Measurements from ENCODE around the gene SLC35A3. TPM values are rescaled to one million over a fixed set of nuclear protein-coding genes. Genes with fewer than 3 reads are reported as not detected.

The SLC35A3 gene
- total and polyA plus RNA-seq, 9 of the 15 experiments (the other 6 are each of a cell fraction or from before 2014, with no cell fraction given): 3.5 to 21.7 (median 13.2) TPM

DNA sequence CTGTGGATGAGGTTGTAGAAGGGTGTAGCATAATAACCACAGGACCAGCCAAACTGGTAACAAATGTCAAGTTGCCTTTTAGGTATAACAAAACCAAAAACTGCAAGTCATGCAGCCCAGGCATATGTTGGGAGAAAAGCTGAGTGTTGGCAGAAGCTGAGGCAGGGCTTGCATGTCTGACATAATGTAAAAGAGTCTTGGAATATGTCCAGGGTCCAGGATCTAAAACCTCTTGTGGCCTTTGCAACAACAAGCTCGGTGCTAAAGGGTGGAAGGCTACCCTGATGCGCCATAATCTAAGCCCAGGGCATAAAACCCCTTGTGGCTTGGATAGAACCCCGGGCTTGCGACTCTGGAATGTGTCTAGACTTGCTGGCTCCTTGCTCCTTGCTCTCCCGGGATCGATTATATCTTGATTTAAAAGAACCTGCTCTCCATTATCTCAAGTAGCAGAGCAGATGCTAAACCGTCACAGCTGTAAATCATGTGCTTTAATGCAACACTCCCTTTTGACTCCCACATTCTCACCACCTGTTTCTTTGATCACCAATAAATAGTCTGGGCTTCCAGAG, 26.5 kb upstream of the SLC35A3 start:
- H2AFZ ChIP-seq (ENCODE audit: low read depth, low read length): peak overlapping the region; percentile 72
- peaks cover 0 to 20% of the 10 kb centered on the region in 2 experiments; a peak in 4 of 5 replicates for H3K4me1 ChIP-seq (replicated peaks in 1 of 2; ENCODE audit: control insufficient read depth in 2 of 2, insufficient read depth in 2 of 2, low read length in 2 of 2)
- peak; percentile 79 for ATAC-seq
- H3K4me3 ChIP-seq: no peak overlapping the region
- peak in 2 of 4 experiments; percentile 27 to 80 for DNase-seq (ENCODE audit: extremely low read depth in 1 of 4, low spot score in 3 of 4)
- no peaks in the 10 kb centered on the region for H4K20me1 ChIP-seq (replicated peaks; ENCODE audit: control insufficient read depth, insufficient read depth, low read length)
- WGBS (ENCODE audit: insufficient coverage, low coverage, missing lambda C conversion rate): 1% methylated on average over 7 of the region's 7 CpGs
- H3K9me3 ChIP-seq (replicated peaks; ENCODE audit: control insufficient read depth, insufficient read depth, low read depth, low read length): no peaks in the 10 kb centered on the region; the same call in 1 of the 2 replicates
- no peaks in the 10 kb centered on the region for H3K79me2 ChIP-seq (ENCODE audit: control insufficient read depth, insufficient read depth, low read length)
- ChIA-PET CTCF (ENCODE audit: low intra/inter-chr PET ratio) (no interaction called here), POLR2A (interaction anchor here (0.5 to 1.5 kb wide), 6 partner anchors 13 to 1074 kb away, joined by 3 to 6 read pairs (median 4); partner anchors contain the start of gene SLC35A3)
- FAIRE-seq: peak; percentile 87
- 0 out of 4 replicates have a peak overlapping the region, but pooled peaks of 1 of the 2 experiments have one; percentile 24 for H3K9ac ChIP-seq (ENCODE audit: insufficient read depth in 1 of 2, low read depth in 2 of 2, low read length in 2 of 2)
- in situ Hi-C loops (cut with MboI): no loop called here
- no TSS peak for BruUV-seq (replicated peaks)
- H3K27me3 ChIP-seq (ENCODE audit: control insufficient read depth in 2 of 2, insufficient read depth in 2 of 2, low read length in 2 of 2): no peaks in the 10 kb centered on the region
- peak overlapping the region; percentile 71 for H3K27ac ChIP-seq (ENCODE audit: extremely low read depth, low read depth, low read length)
- no peaks in the 10 kb centered on the region for H3K9me1 ChIP-seq (ENCODE audit: control insufficient read depth, insufficient read depth, low read length)
- no peaks in the 10 kb centered on the region for H3K36me3 ChIP-seq (ENCODE audit: control insufficient read depth, insufficient read depth, low read length)
- intact Hi-C loops (cut with micrococcal nuclease): no loop called here
- H3K4me2 ChIP-seq (ENCODE audit: insufficient read depth, low read length): peak overlapping the region; percentile 58
- no peak for TF ChIP-seq ZFP1 (CRISPR knock-in tag; IDR thresholded peaks at IDR 0.05)
- peak; percentile 80 for TF ChIP-seq SMARCE1 (IDR thresholded peaks at IDR 0.05)
- no peak for TF ChIP-seq KHSRP (IDR thresholded peaks at IDR 0.05)
- TF ChIP-seq ZNF239 (CRISPR knock-in tag; IDR thresholded peaks at IDR 0.05): no peak
- no peak; the same call in none of the 2 replicates for TF ChIP-seq L3MBTL2 (IDR thresholded peaks at IDR 0.05)
- no peak for TF ChIP-seq ZNF311 (CRISPR knock-in tag; IDR thresholded peaks at IDR 0.05)
- TF ChIP-seq SIRT6 (IDR thresholded peaks at IDR 0.05; ENCODE audit: low read depth, low read length): no peak
- TF ChIP-seq, protein P1, sequence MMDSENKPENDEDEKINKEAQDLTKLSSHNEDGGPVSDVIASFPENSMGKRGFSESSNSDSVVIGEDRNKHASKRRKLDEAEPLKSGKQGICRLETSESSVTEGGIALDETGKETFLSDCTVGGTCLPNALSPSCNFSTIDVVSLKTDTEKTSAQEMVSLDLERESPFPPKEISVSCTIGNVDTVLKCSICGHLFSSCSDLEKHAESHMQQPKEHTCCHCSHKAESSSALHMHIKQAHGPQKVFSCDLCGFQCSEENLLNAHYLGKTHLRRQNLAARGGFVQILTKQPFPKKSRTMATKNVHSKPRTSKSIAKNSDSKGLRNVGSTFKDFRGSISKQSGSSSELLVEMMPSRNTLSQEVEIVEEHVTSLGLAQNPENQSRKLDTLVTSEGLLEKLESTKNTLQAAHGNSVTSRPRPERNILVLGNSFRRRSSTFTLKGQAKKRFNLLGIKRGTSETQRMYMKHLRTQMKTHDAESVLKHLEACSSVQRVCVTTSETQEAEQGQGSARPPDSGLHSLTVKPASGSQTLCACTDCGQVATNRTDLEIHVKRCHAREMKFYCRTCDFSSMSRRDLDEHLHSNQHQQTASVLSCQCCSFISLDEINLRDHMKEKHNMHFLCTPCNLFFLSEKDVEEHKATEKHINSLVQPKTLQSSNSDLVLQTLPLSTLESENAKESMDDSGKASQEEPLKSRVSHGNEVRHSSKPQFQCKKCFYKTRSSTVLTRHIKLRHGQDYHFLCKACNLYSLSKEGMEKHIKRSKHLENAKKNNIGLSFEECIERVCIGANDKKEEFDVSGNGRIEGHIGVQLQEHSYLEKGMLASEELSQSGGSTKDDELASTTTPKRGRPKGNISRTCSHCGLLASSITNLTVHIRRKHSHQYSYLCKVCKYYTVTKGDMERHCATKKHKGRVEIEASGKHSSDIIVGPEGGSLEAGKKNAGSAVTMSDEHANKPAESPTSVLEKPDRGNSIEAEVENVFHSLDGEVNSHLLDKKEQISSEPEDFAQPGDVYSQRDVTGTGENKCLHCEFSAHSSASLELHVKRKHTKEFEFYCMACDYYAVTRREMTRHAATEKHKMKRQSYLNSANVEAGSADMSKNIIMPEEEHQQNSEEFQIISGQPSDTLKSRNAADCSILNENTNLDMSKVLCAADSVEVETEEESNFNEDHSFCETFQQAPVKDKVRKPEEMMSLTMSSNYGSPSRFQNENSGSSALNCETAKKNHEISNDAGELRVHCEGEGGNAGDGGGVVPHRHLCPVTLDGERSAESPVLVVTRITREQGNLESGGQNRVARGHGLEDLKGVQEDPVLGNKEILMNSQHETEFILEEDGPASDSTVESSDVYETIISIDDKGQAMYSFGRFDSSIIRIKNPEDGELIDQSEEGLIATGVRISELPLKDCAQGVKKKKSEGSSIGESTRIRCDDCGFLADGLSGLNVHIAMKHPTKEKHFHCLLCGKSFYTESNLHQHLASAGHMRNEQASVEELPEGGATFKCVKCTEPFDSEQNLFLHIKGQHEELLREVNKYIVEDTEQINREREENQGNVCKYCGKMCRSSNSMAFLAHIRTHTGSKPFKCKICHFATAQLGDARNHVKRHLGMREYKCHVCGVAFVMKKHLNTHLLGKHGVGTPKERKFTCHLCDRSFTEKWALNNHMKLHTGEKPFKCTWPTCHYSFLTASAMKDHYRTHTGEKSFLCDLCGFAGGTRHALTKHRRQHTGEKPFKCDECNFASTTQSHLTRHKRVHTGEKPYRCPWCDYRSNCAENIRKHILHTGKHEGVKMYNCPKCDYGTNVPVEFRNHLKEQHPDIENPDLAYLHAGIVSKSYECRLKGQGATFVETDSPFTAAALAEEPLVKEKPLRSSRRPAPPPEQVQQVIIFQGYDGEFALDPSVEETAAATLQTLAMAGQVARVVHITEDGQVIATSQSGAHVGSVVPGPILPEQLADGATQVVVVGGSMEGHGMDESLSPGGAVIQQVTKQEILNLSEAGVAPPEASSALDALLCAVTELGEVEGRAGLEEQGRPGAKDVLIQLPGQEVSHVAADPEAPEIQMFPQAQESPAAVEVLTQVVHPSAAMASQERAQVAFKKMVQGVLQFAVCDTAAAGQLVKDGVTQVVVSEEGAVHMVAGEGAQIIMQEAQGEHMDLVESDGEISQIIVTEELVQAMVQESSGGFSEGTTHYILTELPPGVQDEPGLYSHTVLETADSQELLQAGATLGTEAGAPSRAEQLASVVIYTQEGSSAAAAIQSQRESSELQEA (IDR thresholded peaks at IDR 0.05; ENCODE audit: low read depth): no peak
- TF ChIP-seq EWSR1 (IDR thresholded peaks at IDR 0.05; ENCODE audit: borderline replicate concordance, low read depth, partially characterized antibody): no peak
- TF ChIP-seq, protein P2, sequence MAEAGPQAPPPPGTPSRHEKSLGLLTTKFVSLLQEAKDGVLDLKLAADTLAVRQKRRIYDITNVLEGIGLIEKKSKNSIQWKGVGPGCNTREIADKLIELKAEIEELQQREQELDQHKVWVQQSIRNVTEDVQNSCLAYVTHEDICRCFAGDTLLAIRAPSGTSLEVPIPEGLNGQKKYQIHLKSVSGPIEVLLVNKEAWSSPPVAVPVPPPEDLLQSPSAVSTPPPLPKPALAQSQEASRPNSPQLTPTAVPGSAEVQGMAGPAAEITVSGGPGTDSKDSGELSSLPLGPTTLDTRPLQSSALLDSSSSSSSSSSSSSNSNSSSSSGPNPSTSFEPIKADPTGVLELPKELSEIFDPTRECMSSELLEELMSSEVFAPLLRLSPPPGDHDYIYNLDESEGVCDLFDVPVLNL (CRISPR knock-in tag; IDR thresholded peaks at IDR 0.05; ENCODE audit: low read depth): no peak
- no peak for TF ChIP-seq FOXK1 (CRISPR knock-in tag; IDR thresholded peaks at IDR 0.05; ENCODE audit: borderline replicate concordance)
- TF ChIP-seq HMGN3 (IDR thresholded peaks at IDR 0.05; ENCODE audit: borderline replicate concordance, extremely low read depth, insufficient read length, low read depth, low read length): no peak
- TF ChIP-seq TCF7 (IDR thresholded peaks at IDR 0.05; ENCODE audit: borderline replicate concordance): no peak; the same call in 1 of the 2 replicates
- no peak for TF ChIP-seq KLF10 (CRISPR knock-in tag; IDR thresholded peaks at IDR 0.05)
- no peak for TF ChIP-seq KAT8 (IDR thresholded peaks at IDR 0.05; ENCODE audit: low read depth)
